ENCODE data around the gene ARIH2.

ARIH2 gene

GRCh38 chr3:48966876-48967361 is 48.3 kb downstream of the ARIH2 start:
- H3K36me3 ChIP-seq (ENCODE audit: control insufficient read depth, insufficient read depth, low read length): peaks cover 63% of the 10 kb centered on the region
- no peaks in the 10 kb centered on the region for H3K27me3 ChIP-seq (replicated peaks; ENCODE audit: control insufficient read depth, insufficient read depth, low read length, poor library complexity, severe bottlenecking)
- no peak overlapping the region for H3K27ac ChIP-seq (ENCODE audit: insufficient read depth, low read length, poor library complexity, severe bottlenecking)
- no peak for DNase-seq
- no peaks in the 10 kb centered on the region for H3K9me3 ChIP-seq (ENCODE audit: control insufficient read depth, low read length)
- H3K4me3 ChIP-seq (ENCODE audit: insufficient read depth, low read depth, low read length, poor library complexity, severe bottlenecking): no peak overlapping the region
- H3K4me1 ChIP-seq (ENCODE audit: control insufficient read depth, insufficient read depth, low read length, poor library complexity, severe bottlenecking): no peaks in the 10 kb centered on the region

GRCh38 chr3:48970586-48970985 is 51.9 kb downstream of the ARIH2 start:
- Histone ChIP-seq H3K27ac (ENCODE audit: insufficient read depth, low read length, poor library complexity, severe bottlenecking) (no peak overlapping the region), H3K27me3 (replicated peaks; ENCODE audit: control insufficient read depth, insufficient read depth, low read length, poor library complexity, severe bottlenecking) (no peaks in the 10 kb centered on the region), H3K4me3 (ENCODE audit: insufficient read depth, low read depth, low read length, poor library complexity, severe bottlenecking) (no peak overlapping the region), H3K9me3 (ENCODE audit: control insufficient read depth, low read length) (no peaks in the 10 kb centered on the region), H3K4me1 (ENCODE audit: control insufficient read depth, insufficient read depth, low read length, poor library complexity, severe bottlenecking) (no peaks in the 10 kb centered on the region), H3K36me3 (ENCODE audit: control insufficient read depth, insufficient read depth, low read length) (peaks cover 79% of the 10 kb centered on the region)
- no peak for DNase-seq

GRCh38 chr3:48974076-48974864 is 55.6 kb downstream of the ARIH2 start:
- DNase-seq: no peak
- no peaks in the 10 kb centered on the region for H3K9me3 ChIP-seq (ENCODE audit: control insufficient read depth, low read length)
- no peaks in the 10 kb centered on the region for H3K4me1 ChIP-seq (ENCODE audit: control insufficient read depth, insufficient read depth, low read length, poor library complexity, severe bottlenecking)
- H3K27me3 ChIP-seq (replicated peaks; ENCODE audit: control insufficient read depth, insufficient read depth, low read length, poor library complexity, severe bottlenecking): no peaks in the 10 kb centered on the region
- peaks cover 76% of the 10 kb centered on the region for H3K36me3 ChIP-seq (ENCODE audit: control insufficient read depth, insufficient read depth, low read length)
- H3K27ac ChIP-seq (ENCODE audit: insufficient read depth, low read length, poor library complexity, severe bottlenecking): no peak overlapping the region
- no peak overlapping the region for H3K4me3 ChIP-seq (ENCODE audit: insufficient read depth, low read depth, low read length, poor library complexity, severe bottlenecking)

GRCh38 chr3:48979451-48979850 is 60.8 kb downstream of the ARIH2 start:
- no peak for DNase-seq
- Histone ChIP-seq H3K9me3 (ENCODE audit: control insufficient read depth, low read length) (no peaks in the 10 kb centered on the region), H3K27me3 (replicated peaks; ENCODE audit: control insufficient read depth, insufficient read depth, low read length, poor library complexity, severe bottlenecking) (no peaks in the 10 kb centered on the region), H3K27ac (ENCODE audit: insufficient read depth, low read length, poor library complexity, severe bottlenecking) (no peak overlapping the region), H3K4me3 (ENCODE audit: insufficient read depth, low read depth, low read length, poor library complexity, severe bottlenecking) (no peak overlapping the region), H3K36me3 (ENCODE audit: control insufficient read depth, insufficient read depth, low read length) (peaks cover 72% of the 10 kb centered on the region), H3K4me1 (ENCODE audit: control insufficient read depth, insufficient read depth, low read length, poor library complexity, severe bottlenecking) (no peaks in the 10 kb centered on the region)

GRCh38 chr3:48980295-48980694 is 61.7 kb downstream of the ARIH2 start:
- DNase-seq: no peak
- Histone ChIP-seq H3K27me3 (replicated peaks; ENCODE audit: control insufficient read depth, insufficient read depth, low read length, poor library complexity, severe bottlenecking) (no peaks in the 10 kb centered on the region), H3K36me3 (ENCODE audit: control insufficient read depth, insufficient read depth, low read length) (peaks cover 71% of the 10 kb centered on the region)

GRCh38 chr3:48982016-48982415 is 63.4 kb downstream of the ARIH2 start:
- H3K27ac ChIP-seq (ENCODE audit: insufficient read depth, low read length, poor library complexity, severe bottlenecking): no peak overlapping the region
- H3K9me3 ChIP-seq (ENCODE audit: control insufficient read depth, low read length): no peaks in the 10 kb centered on the region
- no peak for DNase-seq
- H3K4me1 ChIP-seq (ENCODE audit: control insufficient read depth, insufficient read depth, low read length, poor library complexity, severe bottlenecking): no peaks in the 10 kb centered on the region
- no peaks in the 10 kb centered on the region for H3K27me3 ChIP-seq (replicated peaks; ENCODE audit: control insufficient read depth, insufficient read depth, low read length, poor library complexity, severe bottlenecking)
- H3K4me3 ChIP-seq (ENCODE audit: insufficient read depth, low read depth, low read length, poor library complexity, severe bottlenecking): no peak overlapping the region
- H3K36me3 ChIP-seq (ENCODE audit: control insufficient read depth, insufficient read depth, low read length): peaks cover 59% of the 10 kb centered on the region

More at GRCh38 chr3:48980295-48980694, 61.7 kb downstream of the ARIH2 start:
- no peak overlapping the region for H3K27ac ChIP-seq (ENCODE audit: insufficient read depth, low read length, poor library complexity, severe bottlenecking)
- H3K4me3 ChIP-seq (ENCODE audit: insufficient read depth, low read depth, low read length, poor library complexity, severe bottlenecking): no peak overlapping the region
- no peaks in the 10 kb centered on the region for H3K4me1 ChIP-seq (ENCODE audit: control insufficient read depth, insufficient read depth, low read length, poor library complexity, severe bottlenecking)
- no peaks in the 10 kb centered on the region for H3K9me3 ChIP-seq (ENCODE audit: control insufficient read depth, low read length)

- Histone ChIP-seq H3K27ac (ENCODE audit: insufficient read depth, low read length, poor library complexity, severe bottlenecking) (no peak overlapping the region), H3K27me3 (replicated peaks; ENCODE audit: control insufficient read depth, insufficient read depth, low read length, poor library complexity, severe bottlenecking) (no peaks in the 10 kb centered on the region), H3K4me1 (ENCODE audit: control insufficient read depth, insufficient read depth, low read length, poor library complexity, severe bottlenecking) (no peaks in the 10 kb centered on the region), H3K9me3 (ENCODE audit: control insufficient read depth, low read length) (no peaks in the 10 kb centered on the region), H3K4me3 (ENCODE audit: insufficient read depth, low read depth, low read length, poor library complexity, severe bottlenecking) (no peak overlapping the region), H3K36me3 (ENCODE audit: control insufficient read depth, insufficient read depth, low read length) (peaks cover 56% of the 10 kb centered on the region)
- DNase-seq: no peak
These were observed 64.0 kb downstream of the ARIH2 start for GRCh38 chr3:48982686-48983085.

- Histone ChIP-seq H3K4me3 (ENCODE audit: insufficient read depth, low read depth, low read length, poor library complexity, severe bottlenecking) (no peak overlapping the region), H3K4me1 (ENCODE audit: control insufficient read depth, insufficient read depth, low read length, poor library complexity, severe bottlenecking) (no peaks in the 10 kb centered on the region), H3K27ac (ENCODE audit: insufficient read depth, low read length, poor library complexity, severe bottlenecking) (no peak overlapping the region), H3K27me3 (replicated peaks; ENCODE audit: control insufficient read depth, insufficient read depth, low read length, poor library complexity, severe bottlenecking) (no peaks in the 10 kb centered on the region), H3K9me3 (ENCODE audit: control insufficient read depth, low read length) (no peaks in the 10 kb centered on the region), H3K36me3 (ENCODE audit: control insufficient read depth, insufficient read depth, low read length) (peaks cover 52% of the 10 kb centered on the region)
- no peak for DNase-seq
These were observed 64.5 kb downstream of the ARIH2 start for GRCh38 chr3:48983096-48983495.

- DNase-seq: no peak
- no peak overlapping the region for H3K27ac ChIP-seq (ENCODE audit: insufficient read depth, low read length, poor library complexity, severe bottlenecking)
- no peaks in the 10 kb centered on the region for H3K27me3 ChIP-seq (replicated peaks; ENCODE audit: control insufficient read depth, insufficient read depth, low read length, poor library complexity, severe bottlenecking)
- H3K4me3 ChIP-seq (ENCODE audit: insufficient read depth, low read depth, low read length, poor library complexity, severe bottlenecking): no peak overlapping the region
- H3K36me3 ChIP-seq (ENCODE audit: control insufficient read depth, insufficient read depth, low read length): peaks cover 43% of the 10 kb centered on the region
- H3K4me1 ChIP-seq (ENCODE audit: control insufficient read depth, insufficient read depth, low read length, poor library complexity, severe bottlenecking): peaks cover 9% of the 10 kb centered on the region
- H3K9me3 ChIP-seq (ENCODE audit: control insufficient read depth, low read length): no peaks in the 10 kb centered on the region
These were observed 66.0 kb downstream of the ARIH2 start for GRCh38 chr3:48984663-48985062.

GRCh38 chr3:48985831-48986376 is 67.3 kb downstream of the ARIH2 start:
- no peak for DNase-seq
- Histone ChIP-seq H3K4me3 (ENCODE audit: insufficient read depth, low read depth, low read length, poor library complexity, severe bottlenecking) (no peak overlapping the region), H3K27me3 (replicated peaks; ENCODE audit: control insufficient read depth, insufficient read depth, low read length, poor library complexity, severe bottlenecking) (no peaks in the 10 kb centered on the region), H3K36me3 (ENCODE audit: control insufficient read depth, insufficient read depth, low read length) (peaks cover 34% of the 10 kb centered on the region), H3K9me3 (ENCODE audit: control insufficient read depth, low read length) (no peaks in the 10 kb centered on the region), H3K27ac (ENCODE audit: insufficient read depth, low read length, poor library complexity, severe bottlenecking) (no peak overlapping the region), H3K4me1 (ENCODE audit: control insufficient read depth, insufficient read depth, low read length, poor library complexity, severe bottlenecking) (peaks cover 11% of the 10 kb centered on the region)
